Adrenal gland (tissue), 5 donors: ENCODE results near the gene MSN.

Experiments
- CTCF ChIP-seq, 6 experiments: fragments of 450-650 bp in 4 of 6; fragments of 200-600 bp in 2 of 6; sonication (generic) in 1 of 6; IDR thresholded peaks; 1 replicate in 5 of 6; 2 replicates in 1 of 6; pipeline versions ENCODE4 v1.5.1 to v1.8.0; 2016 to 2021; ENCODE audit warnings: antibody characterized with exemption in 6 of 6, mild to moderate bottlenecking in 2 of 6, moderate library complexity in 1 of 6
- POLR2A ChIP-seq, 2 donors: fragments of 450-650 bp; IDR thresholded peaks; one replicate each; pipeline ENCODE4 v1.6.1; 2017; ENCODE audit warnings: antibody characterized with exemption in 2 of 2, mild to moderate bottlenecking in 2 of 2, moderate library complexity in 1 of 2
- donor health status: DM: no; HTN: no; CAD: no.

DNA sequence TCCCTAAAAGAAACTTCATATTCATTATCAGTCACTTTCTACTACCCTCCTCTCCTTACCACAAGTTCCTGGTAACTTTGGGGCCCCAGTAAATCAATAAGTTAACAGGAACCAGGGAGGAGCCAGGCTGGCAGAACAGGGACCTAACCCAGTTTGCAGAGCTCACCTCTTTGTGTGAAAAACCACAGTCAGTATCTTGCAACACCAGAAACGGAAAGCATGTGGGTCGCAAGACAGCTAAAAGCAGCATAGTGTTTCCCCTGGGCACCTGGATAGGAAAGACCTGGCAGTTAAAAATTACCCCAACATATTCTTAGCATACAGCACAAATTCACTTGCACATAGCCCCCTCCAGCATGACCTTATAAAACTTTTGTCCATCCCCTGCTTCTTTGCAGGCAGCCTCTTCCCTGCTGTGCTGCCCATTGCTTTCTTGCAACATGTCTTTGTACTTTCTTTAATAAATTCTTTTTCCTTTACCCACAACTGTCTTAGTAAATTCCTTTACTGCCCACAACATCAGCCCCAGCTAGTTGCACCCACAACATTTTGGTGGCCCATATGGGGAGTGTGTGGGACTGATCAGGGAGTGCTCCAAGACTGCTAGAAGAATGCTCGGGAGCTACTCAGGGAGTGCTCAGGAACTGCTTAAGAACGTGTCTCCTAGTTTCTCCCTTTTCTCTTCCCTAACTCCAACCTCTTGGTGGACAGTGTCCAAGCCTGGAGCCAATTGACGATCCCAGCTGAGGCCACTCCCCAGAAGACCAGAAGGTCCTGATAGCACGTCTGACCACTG, 83.4 kb downstream of the MSN start:
- TF ChIP-seq CTCF (IDR thresholded peaks at IDR 0.05), result no peak
- no peak for TF ChIP-seq POLR2A (IDR thresholded peaks at IDR 0.05)
